D721Med (cell line): ENCODE data around the gene DCUN1D4.
"Not testable (repeated sequence)": the region's sequence is repeated elsewhere in the genome, so short reads cannot be mapped to it uniquely, and the experiment has no call there.

Source experiments
- DNase-seq: peaks from one replicate; pipeline ENCODE4 v3.0.0; 2011; ENCODE audit warnings: low spot score; ENCODE audit not compliant: insufficient read length
- FAIRE-seq: peaks from 2 replicates; lab custom pipeline; 2011; peaks lifted over from hg19 to GRCh38; lab: Jason Lieb, UNC
- TF ChIP-seq, protein P1 (sequence below): IDR thresholded peaks from 2 replicates; pipeline ENCODE4 v1.5.1; 2012; ENCODE audit warnings: mild to moderate bottlenecking, control low read depth; ENCODE audit not compliant: insufficient read depth; ENCODE audit errors: missing control alignments

Gene DCUN1D4

GRCh38 chr4:51878431-51878830, 35.5 kb downstream of the DCUN1D4 start:
- DNase-seq (no peak), FAIRE-seq (no peak)
- TF ChIP-seq, protein P1, sequence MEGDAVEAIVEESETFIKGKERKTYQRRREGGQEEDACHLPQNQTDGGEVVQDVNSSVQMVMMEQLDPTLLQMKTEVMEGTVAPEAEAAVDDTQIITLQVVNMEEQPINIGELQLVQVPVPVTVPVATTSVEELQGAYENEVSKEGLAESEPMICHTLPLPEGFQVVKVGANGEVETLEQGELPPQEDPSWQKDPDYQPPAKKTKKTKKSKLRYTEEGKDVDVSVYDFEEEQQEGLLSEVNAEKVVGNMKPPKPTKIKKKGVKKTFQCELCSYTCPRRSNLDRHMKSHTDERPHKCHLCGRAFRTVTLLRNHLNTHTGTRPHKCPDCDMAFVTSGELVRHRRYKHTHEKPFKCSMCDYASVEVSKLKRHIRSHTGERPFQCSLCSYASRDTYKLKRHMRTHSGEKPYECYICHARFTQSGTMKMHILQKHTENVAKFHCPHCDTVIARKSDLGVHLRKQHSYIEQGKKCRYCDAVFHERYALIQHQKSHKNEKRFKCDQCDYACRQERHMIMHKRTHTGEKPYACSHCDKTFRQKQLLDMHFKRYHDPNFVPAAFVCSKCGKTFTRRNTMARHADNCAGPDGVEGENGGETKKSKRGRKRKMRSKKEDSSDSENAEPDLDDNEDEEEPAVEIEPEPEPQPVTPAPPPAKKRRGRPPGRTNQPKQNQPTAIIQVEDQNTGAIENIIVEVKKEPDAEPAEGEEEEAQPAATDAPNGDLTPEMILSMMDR: no peak

- DNase-seq (no peak), FAIRE-seq (no peak)
- TF ChIP-seq, protein P1: no peak
These were observed 37.3 kb downstream of the DCUN1D4 start for GRCh38 chr4:51880016-51880915.

DNA sequence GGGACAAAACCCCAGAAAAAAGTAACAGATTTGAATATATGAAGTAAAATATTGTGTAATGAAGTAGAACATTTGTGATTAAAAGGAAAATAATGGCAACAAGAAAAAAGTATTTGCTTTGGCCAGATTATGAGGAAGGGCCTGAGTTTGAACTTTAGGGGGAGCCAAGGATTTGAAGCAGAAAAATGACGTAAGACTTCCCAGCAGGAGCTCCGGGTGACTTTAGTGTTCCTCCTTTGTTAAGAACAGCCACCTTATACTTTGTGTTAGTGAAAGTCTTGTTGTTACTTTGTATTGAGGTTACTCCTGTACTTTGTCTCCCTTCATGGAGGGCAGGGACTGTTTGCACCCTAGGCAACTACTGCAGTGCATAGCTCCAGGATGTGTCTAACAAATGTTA, 41.1 kb downstream of the DCUN1D4 start:
- no peak for FAIRE-seq
- DNase-seq: no peak
- TF ChIP-seq, protein P1: no peak

DNA sequence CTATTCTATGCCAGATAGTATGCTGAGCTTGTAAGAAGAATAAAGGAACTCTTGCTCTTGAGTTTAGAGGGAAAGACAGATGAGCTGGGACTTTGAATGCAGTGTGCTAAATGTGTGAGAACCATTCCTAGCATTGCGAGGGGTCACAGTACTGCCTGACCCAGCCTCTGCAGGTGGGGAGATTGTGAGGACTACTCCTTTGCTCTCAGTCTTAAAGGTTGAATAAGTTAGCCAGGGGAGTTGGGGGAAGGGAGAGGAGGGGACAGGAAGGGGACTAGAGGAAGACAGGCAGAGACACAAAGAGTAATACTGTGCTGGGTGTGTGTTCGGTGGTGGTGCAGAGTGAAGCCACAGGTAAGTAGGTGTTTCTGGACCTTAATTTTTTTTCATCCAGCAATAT, 41.7 kb downstream of the DCUN1D4 start:
- TF ChIP-seq, protein P1: no peak
- no peak for DNase-seq
- no peak for FAIRE-seq

DNA sequence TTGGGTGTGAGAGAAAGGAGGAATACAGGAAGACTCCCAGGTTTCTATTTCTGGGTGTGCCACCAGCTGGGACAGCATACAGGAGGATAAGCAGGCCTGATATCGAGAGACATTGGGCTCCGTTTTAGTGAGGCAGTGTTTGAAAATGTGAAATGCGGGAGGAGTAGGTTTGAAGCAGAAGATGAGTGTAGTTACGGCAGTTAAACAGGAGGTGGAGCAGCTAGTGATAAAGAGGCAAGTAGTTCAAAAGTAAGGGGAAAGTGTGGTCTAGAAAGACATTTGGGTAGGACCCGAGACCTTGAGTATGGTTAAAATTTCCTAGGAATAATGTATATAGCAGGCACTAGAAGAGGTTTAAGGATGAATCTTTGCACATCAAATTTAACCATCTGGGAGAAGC, 42.4 kb downstream of the DCUN1D4 start:
- no peak for FAIRE-seq
- TF ChIP-seq, protein P1: peak; percentile 23

GRCh38 chr4:51890760-51891159, 47.8 kb downstream of the DCUN1D4 start:
- DNase-seq: no peak
- TF ChIP-seq, protein P1: no peak
- no peak for FAIRE-seq

More for the DNA sequence above, 42.4 kb downstream of the DCUN1D4 start:
- DNase-seq: no peak

GRCh38 chr4:51893402-51893801, 50.4 kb downstream of the DCUN1D4 start:
- DNase-seq, FAIRE-seq: not testable (repeated sequence)
